ENCODE results near the gene MEIKIN.
"Not testable (repeated sequence)": the region's sequence is repeated elsewhere in the genome, so short reads cannot be mapped to it uniquely, and the experiment has no call there.

The MEIKIN gene

GRCh38 chr5:131845828-131846227 is 99.6 kb downstream of the MEIKIN start:
- Histone ChIP-seq H2AFZ (ENCODE audit: low read depth, low read length) (no peak overlapping the region), H4K20me1 (ENCODE audit: insufficient read depth, low read length) (no peaks in the 10 kb centered on the region), H3K27me3 (ENCODE audit: insufficient read depth, low read length, poor library complexity) (no peaks in the 10 kb centered on the region), H3K36me3 (ENCODE audit: insufficient read depth, low read length) (no peaks in the 10 kb centered on the region), H3K4me1 (ENCODE audit: insufficient read depth, low read length) (no peaks in the 10 kb centered on the region), H3K4me2 (ENCODE audit: insufficient read depth, low read length) (no peak overlapping the region), H3K9me3 (ENCODE audit: insufficient read depth, low read length, severe bottlenecking) (peaks cover 21% of the 10 kb centered on the region), H3K4me3 (ENCODE audit: low read depth in 1 of 2, low read length in 2 of 2) (no peak overlapping the region), H3K9ac (ENCODE audit: low read depth, low read length) (no peak overlapping the region), H3K27ac (ENCODE audit: low read length) (no peak overlapping the region), H3K79me2 (ENCODE audit: insufficient read depth, low read length) (no peaks in the 10 kb centered on the region)
- ATAC-seq (ENCODE audit: insufficient read depth, low read depth) = no peak
- TF ChIP-seq EZH2 (IDR thresholded peaks at IDR 0.05; ENCODE audit: borderline replicate concordance, low read depth, low read length, severe bottlenecking) (no peak), CTCF (IDR thresholded peaks at IDR 0.05; ENCODE audit: borderline replicate concordance, extremely low read depth, low read length, poor library complexity, severe bottlenecking) (no peak)
- no peak for DNase-seq

- not testable (repeated sequence) for H4K20me1 ChIP-seq (ENCODE audit: insufficient read depth, low read length); H3K79me2 ChIP-seq (ENCODE audit: insufficient read depth, low read length); H3K4me1 ChIP-seq (ENCODE audit: insufficient read depth, low read length); ATAC-seq (ENCODE audit: insufficient read depth, low read depth); H3K9ac ChIP-seq (ENCODE audit: low read depth, low read length); H3K27ac ChIP-seq (ENCODE audit: low read length); H3K4me2 ChIP-seq (ENCODE audit: insufficient read depth, low read length); H3K27me3 ChIP-seq (ENCODE audit: insufficient read depth, low read length, poor library complexity); H3K4me3 ChIP-seq (ENCODE audit: low read depth in 1 of 2, low read length in 2 of 2); H3K36me3 ChIP-seq (ENCODE audit: insufficient read depth, low read length); H2AFZ ChIP-seq (ENCODE audit: low read depth, low read length); H3K9me3 ChIP-seq (ENCODE audit: insufficient read depth, low read length, severe bottlenecking); DNase-seq
Measured at GRCh38 chr5:131842971-131843370, 102.5 kb downstream of the MEIKIN start.

- not testable (repeated sequence) for DNase-seq; H3K4me2 ChIP-seq (ENCODE audit: insufficient read depth, low read length); H3K9me3 ChIP-seq (ENCODE audit: insufficient read depth, low read length, severe bottlenecking); H3K9ac ChIP-seq (ENCODE audit: low read depth, low read length); H3K27ac ChIP-seq (ENCODE audit: low read length); H3K27me3 ChIP-seq (ENCODE audit: insufficient read depth, low read length, poor library complexity); H2AFZ ChIP-seq (ENCODE audit: low read depth, low read length); H3K4me1 ChIP-seq (ENCODE audit: insufficient read depth, low read length); H4K20me1 ChIP-seq (ENCODE audit: insufficient read depth, low read length); H3K79me2 ChIP-seq (ENCODE audit: insufficient read depth, low read length); ATAC-seq (ENCODE audit: insufficient read depth, low read depth); H3K4me3 ChIP-seq (ENCODE audit: low read depth in 1 of 2, low read length in 2 of 2); H3K36me3 ChIP-seq (ENCODE audit: insufficient read depth, low read length)
Measured at GRCh38 chr5:131832702-131833101, 112.8 kb downstream of the MEIKIN start.

GRCh38 chr5:131825404-131826013 is 120.0 kb downstream of the MEIKIN start:
- Histone ChIP-seq H3K4me3 (ENCODE audit: low read depth in 1 of 2, low read length in 2 of 2) (no peak overlapping the region), H3K79me2 (ENCODE audit: insufficient read depth, low read length) (no peaks in the 10 kb centered on the region), H3K4me2 (ENCODE audit: insufficient read depth, low read length) (no peak overlapping the region), H3K36me3 (ENCODE audit: insufficient read depth, low read length) (no peaks in the 10 kb centered on the region), H3K27ac (ENCODE audit: low read length) (no peak overlapping the region), H3K27me3 (ENCODE audit: insufficient read depth, low read length, poor library complexity) (no peaks in the 10 kb centered on the region), H3K9ac (ENCODE audit: low read depth, low read length) (no peak overlapping the region), H4K20me1 (ENCODE audit: insufficient read depth, low read length) (no peaks in the 10 kb centered on the region), H3K4me1 (ENCODE audit: insufficient read depth, low read length) (no peaks in the 10 kb centered on the region), H3K9me3 (ENCODE audit: insufficient read depth, low read length, severe bottlenecking) (no peaks in the 10 kb centered on the region), H2AFZ (ENCODE audit: low read depth, low read length) (no peak overlapping the region)
- no peak for ATAC-seq (ENCODE audit: insufficient read depth, low read depth)
- no peak for TF ChIP-seq EZH2 (IDR thresholded peaks at IDR 0.05; ENCODE audit: borderline replicate concordance, low read depth, low read length, severe bottlenecking)
- no peak for TF ChIP-seq CTCF (IDR thresholded peaks at IDR 0.05; ENCODE audit: borderline replicate concordance, extremely low read depth, low read length, poor library complexity, severe bottlenecking)
- no peak for DNase-seq

All from DND-41 (cell line).